Measurements from ENCODE around the gene RIMBP2. TPM values are rescaled to one million over a fixed set of nuclear protein-coding genes. Genes with fewer than 3 reads are reported as not detected.

The RIMBP2 gene
- total and polyA plus RNA-seq, 9 of the 15 experiments (the other 6 are each of a cell fraction or from before 2014, with no cell fraction given): not detected

DNA sequence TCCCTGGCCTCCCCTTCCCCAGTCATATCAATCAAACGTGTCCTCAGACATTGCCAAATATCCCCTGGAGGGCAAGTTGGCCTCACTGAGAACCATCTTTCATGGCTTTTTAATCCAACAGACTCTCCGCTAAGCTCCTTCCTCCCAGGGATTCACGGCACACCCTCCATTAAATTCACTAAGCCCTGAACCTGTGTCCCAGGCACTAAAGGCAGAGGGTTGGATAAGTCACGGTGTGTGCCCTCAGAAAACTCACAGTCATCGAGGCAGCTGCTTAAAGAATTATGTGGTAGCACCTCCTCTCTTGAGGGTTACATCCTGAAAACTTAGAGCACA, 211.3 kb downstream of the RIMBP2 start (continued):
- TF ChIP-seq IRF9 (tag; IDR thresholded peaks at IDR 0.05): no peak
- TF ChIP-seq ZNF280B (CRISPR knock-in tag; IDR thresholded peaks at IDR 0.05): no peak
- no peak for TF ChIP-seq ZBTB40 (IDR thresholded peaks at IDR 0.05)
- TF ChIP-seq ZBTB40 (CRISPR knock-in tag; IDR thresholded peaks at IDR 0.05): no peak

All from K562 (cell line).